SK-N-SH (cell line): ENCODE data around the gene TMEM214. TPM values are rescaled to one million over a fixed set of nuclear protein-coding genes. Genes with fewer than 3 reads are reported as not detected.

Source experiments
- CTCF ChIA-PET: fragments of 300-600, 350-600 bp; formaldehyde crosslinking; extraction: SDS; loops from one replicate; lab custom pipeline; 2021; lab: Yijun Ruan, JAX
- POLR2A ChIA-PET: fragments of 350-600 bp; sonication (Branson Sonifier 250); formaldehyde crosslinking; extraction: SDS; loops from one replicate; lab custom pipeline; 2020; ENCODE audit warnings: antibody characterized with exemption, inconsistent platforms; lab: Yijun Ruan, JAX
- DNase-seq: peaks from one replicate; pipeline ENCODE4 v3.0.0; 2012
- H2AFZ ChIP-seq: fragments of 200-600 bp; sonication (generic); 2 replicates; pipeline ENCODE4 v1.8.1; 2016; ENCODE audit warnings: antibody characterized with exemption, mild to moderate bottlenecking, low read depth
- H3F3A ChIP-seq: fragments of 200-600 bp; sonication (generic); replicated peaks from 2 replicates; pipeline ENCODE3; 2016; ENCODE audit warnings: antibody characterized with exemption, mild to moderate bottlenecking; ENCODE audit not compliant: insufficient read depth
- H3K27ac ChIP-seq, 2 experiments: fragments of 200-500 bp in 1 of 2; fragments of 200-600 bp in 1 of 2; sonication (Bioruptor generic) in 1 of 2; sonication (generic), shearing (Covaris generic) in 1 of 2; 2 replicates each; pipeline versions ENCODE4 v1.5.1 to v1.6.1; 2014 to 2016; ENCODE audit warnings: low read depth in 2 of 2, inconsistent platforms in 1 of 2, low read length in 1 of 2, mild to moderate bottlenecking in 1 of 2, mixed read lengths in 1 of 2
- H3K27me3 ChIP-seq: fragments of 200-600 bp; sonication (generic), shearing (Covaris generic); 2 replicates; pipeline ENCODE4 v1.6.1; 2016; ENCODE audit warnings: mixed run types; ENCODE audit not compliant: insufficient read depth
- H3K36me3 ChIP-seq, 2 experiments: fragments of 200-500 bp in 1 of 2; fragments of 200-600 bp in 1 of 2; sonication (Bioruptor generic) in 1 of 2; sonication (generic) in 1 of 2; replicated peaks in 1 of 2; 2 replicates each; pipeline versions ENCODE3 to v1.5.1; 2014 to 2016; ENCODE audit warnings: low read length in 1 of 2, mild to moderate bottlenecking in 1 of 2; ENCODE audit not compliant: insufficient read depth in 2 of 2, control insufficient read depth in 1 of 2
- H3K4me1 ChIP-seq, 2 experiments: fragments of 200-500 bp in 1 of 2; fragments of 200-600 bp in 1 of 2; sonication (Bioruptor generic) in 1 of 2; sonication (generic), shearing (Covaris generic) in 1 of 2; 2 replicates each; pipeline versions ENCODE4 v1.5.1 to v1.6.1; 2014 to 2016; ENCODE audit warnings: low read depth in 1 of 2, low read length in 1 of 2, mixed run types in 1 of 2; ENCODE audit not compliant: insufficient read depth in 2 of 2, control insufficient read depth in 1 of 2
- H3K4me2 ChIP-seq: fragments of 200-600 bp; sonication (generic), shearing (Covaris generic); 2 replicates; pipeline ENCODE4 v1.6.1; 2017; ENCODE audit warnings: mixed run types
- H3K4me3 ChIP-seq, 2 experiments: fragments of 200-500 bp in 1 of 2; fragments of 200-600 bp in 1 of 2; sonication (Bioruptor generic) in 1 of 2; sonication (generic), shearing (Covaris generic) in 1 of 2; 2 replicates each; pipeline versions ENCODE4 v1.5.1 to v1.8.1; 2014 to 2016; ENCODE audit warnings: low read depth in 2 of 2, inconsistent platforms in 1 of 2, low read length in 1 of 2, mild to moderate bottlenecking in 1 of 2, mixed read lengths in 1 of 2, moderate library complexity in 1 of 2
- H3K79me2 ChIP-seq: fragments of 200-600 bp; sonication (generic); 2 replicates; pipeline ENCODE4 v1.8.1; 2017; ENCODE audit warnings: mild to moderate bottlenecking; ENCODE audit not compliant: insufficient read depth
- H3K9ac ChIP-seq: fragments of 200-600 bp; sonication (generic); 2 replicates; pipeline ENCODE4 v1.6.1; 2017; ENCODE audit warnings: mixed run types
- H3K9me2 ChIP-seq: fragments of 200-600 bp; sonication (generic); 2 replicates; pipeline ENCODE4 v1.6.1; 2017; ENCODE audit warnings: mixed run types
- H3K9me3 ChIP-seq: fragments of 200-600 bp; sonication (generic); 2 replicates; pipeline ENCODE4 v1.6.1; 2017; ENCODE audit warnings: mixed run types, mild to moderate bottlenecking, moderate library complexity
- H4K20me1 ChIP-seq: fragments of 200-600 bp; sonication (generic); 2 replicates; pipeline ENCODE4 v1.6.1; 2017; ENCODE audit warnings: mild to moderate bottlenecking, mixed run types; ENCODE audit not compliant: insufficient read depth
- ELF1 ChIP-seq: IDR thresholded peaks from 2 replicates; pipeline ENCODE4 v1.4.0; 2012
- FOSL2 ChIP-seq: IDR thresholded peaks from 2 replicates; pipeline ENCODE4 v1.4.0; 2012; ENCODE audit warnings: low read depth, mild to moderate bottlenecking, moderate library complexity, borderline replicate concordance
- FOXJ3 ChIP-seq: sonication (generic); formaldehyde crosslinking; IDR thresholded peaks from 2 replicates; pipeline ENCODE4 v1.5.1; 2020; ENCODE audit warnings: mild to moderate bottlenecking, missing genetic modification reagents
- FOXM1 ChIP-seq: IDR thresholded peaks from 2 replicates; pipeline ENCODE4 v1.4.0; 2012; ENCODE audit warnings: low read depth, mild to moderate bottlenecking
- GABPA ChIP-seq: IDR thresholded peaks from 2 replicates; pipeline ENCODE4 v1.4.0; 2012; ENCODE audit warnings: low read depth, mild to moderate bottlenecking
- GATA2 ChIP-seq: sonication (generic); formaldehyde crosslinking; IDR thresholded peaks from 2 replicates; pipeline ENCODE4 v1.5.0; 2020; ENCODE audit warnings: mild to moderate bottlenecking, missing genetic modification reagents
- NFIC ChIP-seq: IDR thresholded peaks from 2 replicates; pipeline ENCODE4 v1.4.0; 2012; ENCODE audit warnings: borderline replicate concordance
- RAD21 ChIP-seq: IDR thresholded peaks from 2 replicates; pipeline ENCODE4 v1.6.1; 2012; ENCODE audit warnings: mild to moderate bottlenecking, low read length
- RCOR1 ChIP-seq: fragments of 150-350 bp; IDR thresholded peaks from 2 replicates; pipeline ENCODE4 v1.6.1; 2017; ENCODE audit warnings: antibody characterized with exemption, low read length
- RFX5 ChIP-seq: IDR thresholded peaks from 2 replicates; pipeline ENCODE4 v1.6.1; 2012; ENCODE audit warnings: mild to moderate bottlenecking, improper control_type of control experiment, low read length
- RXRA ChIP-seq: IDR thresholded peaks from 2 replicates; pipeline ENCODE4 v1.4.0; 2012; ENCODE audit warnings: low read depth, mild to moderate bottlenecking, borderline replicate concordance
- SIN3A ChIP-seq: IDR thresholded peaks from 2 replicates; pipeline ENCODE4 v1.6.1; 2012; ENCODE audit warnings: low read depth, mild to moderate bottlenecking, low read length, moderate library complexity, borderline replicate concordance
- TCF12 ChIP-seq: IDR thresholded peaks from 2 replicates; pipeline ENCODE4 v1.4.0; 2012
- YY1 ChIP-seq: IDR thresholded peaks from 2 replicates; pipeline ENCODE4 v1.4.0; 2012; ENCODE audit warnings: low read depth, mild to moderate bottlenecking
- whole genome bisulfite sequencing: methylation state at CpG from one replicate; pipeline ENCODE4 v1.1.6; 2017; ENCODE audit warnings: low lambda C conversion rate; 5-methylcytosine and 5-hydroxymethylcytosine counted together
- polyA plus RNA-seq, 3 experiments: library from polyadenylated mRNA; depleted of rRNA; stranded (reverse); fragments of >200 nt; gene quantifications; 2 replicates each; pipeline ENCODE4 v1.2.3, GENCODE V29; 2012
- TF ChIP-seq, protein P1 (sequence below): IDR thresholded peaks from 2 replicates; pipeline ENCODE4 v1.6.1; 2012; ENCODE audit warnings: mild to moderate bottlenecking, low read depth, low read length, moderate library complexity
- TF ChIP-seq, protein P2 (sequence below): IDR thresholded peaks from 2 replicates; pipeline ENCODE4; 2012
- TF ChIP-seq, protein P3 (sequence below): IDR thresholded peaks from 2 replicates; pipeline ENCODE4 v1.4.0; 2012; ENCODE audit warnings: low read depth

The TMEM214 gene
- polyA plus RNA-seq, 1 of the 3 experiments (the other 2 are of a cell fraction): 69.4 TPM

- Histone ChIP-seq H3K27me3 (no peaks in the 10 kb centered on the region), H3K27ac (no peak overlapping the region), H2AFZ (no peak overlapping the region), H3K36me3 (peaks cover 0 to 15% of the 10 kb centered on the region in 2 experiments), H3K4me2 (no peak overlapping the region), H3K9me3 (no peaks in the 10 kb centered on the region), H4K20me1 (peaks cover 3% of the 10 kb centered on the region; the same call in 1 of the 2 replicates), H3F3A (peaks cover 7% of the 10 kb centered on the region), H3K79me2 (no peaks in the 10 kb centered on the region), H3K4me1 (peaks cover 6 to 32% of the 10 kb centered on the region in 2 experiments; a peak in 3 of 4 replicates), H3K4me3 (no peak overlapping the region)
- CTCF ChIA-PET: interaction anchor here (0.6 to 14.6 kb wide), 14 partner anchors 9 to 243 kb away, joined by 3 to 227 read pairs (median 15); partner anchors contain the start of genes AGBL5 and OST4
- DNase-seq: no peak
- TF ChIP-seq NFIC: no peak
- TF ChIP-seq, protein P1, sequence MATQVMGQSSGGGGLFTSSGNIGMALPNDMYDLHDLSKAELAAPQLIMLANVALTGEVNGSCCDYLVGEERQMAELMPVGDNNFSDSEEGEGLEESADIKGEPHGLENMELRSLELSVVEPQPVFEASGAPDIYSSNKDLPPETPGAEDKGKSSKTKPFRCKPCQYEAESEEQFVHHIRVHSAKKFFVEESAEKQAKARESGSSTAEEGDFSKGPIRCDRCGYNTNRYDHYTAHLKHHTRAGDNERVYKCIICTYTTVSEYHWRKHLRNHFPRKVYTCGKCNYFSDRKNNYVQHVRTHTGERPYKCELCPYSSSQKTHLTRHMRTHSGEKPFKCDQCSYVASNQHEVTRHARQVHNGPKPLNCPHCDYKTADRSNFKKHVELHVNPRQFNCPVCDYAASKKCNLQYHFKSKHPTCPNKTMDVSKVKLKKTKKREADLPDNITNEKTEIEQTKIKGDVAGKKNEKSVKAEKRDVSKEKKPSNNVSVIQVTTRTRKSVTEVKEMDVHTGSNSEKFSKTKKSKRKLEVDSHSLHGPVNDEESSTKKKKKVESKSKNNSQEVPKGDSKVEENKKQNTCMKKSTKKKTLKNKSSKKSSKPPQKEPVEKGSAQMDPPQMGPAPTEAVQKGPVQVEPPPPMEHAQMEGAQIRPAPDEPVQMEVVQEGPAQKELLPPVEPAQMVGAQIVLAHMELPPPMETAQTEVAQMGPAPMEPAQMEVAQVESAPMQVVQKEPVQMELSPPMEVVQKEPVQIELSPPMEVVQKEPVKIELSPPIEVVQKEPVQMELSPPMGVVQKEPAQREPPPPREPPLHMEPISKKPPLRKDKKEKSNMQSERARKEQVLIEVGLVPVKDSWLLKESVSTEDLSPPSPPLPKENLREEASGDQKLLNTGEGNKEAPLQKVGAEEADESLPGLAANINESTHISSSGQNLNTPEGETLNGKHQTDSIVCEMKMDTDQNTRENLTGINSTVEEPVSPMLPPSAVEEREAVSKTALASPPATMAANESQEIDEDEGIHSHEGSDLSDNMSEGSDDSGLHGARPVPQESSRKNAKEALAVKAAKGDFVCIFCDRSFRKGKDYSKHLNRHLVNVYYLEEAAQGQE: no peak
- TF ChIP-seq, all 33 proteins: peak for 0
- Histone ChIP-seq H3K9ac (no peak overlapping the region), H3K9me2 (no peaks in the 10 kb centered on the region)
- WGBS: 91% methylated on average over 6 of the region's 6 CpGs
- POLR2A ChIA-PET: interaction anchor here (1.0 to 2.6 kb wide), 4 partner anchors 10 to 103 kb away, joined by 3 to 18 read pairs (median 7); partner anchors contain the start of genes EMILIN1 and OST4
Measured at GRCh38 chr2:27088634-27089033, 55.9 kb downstream of the TMEM214 start.

- H3K4me3 ChIP-seq: no peak overlapping the region
- CTCF ChIA-PET: interaction anchor here (0.9 to 14.6 kb wide), 13 partner anchors 8 to 243 kb away, joined by 3 to 227 read pairs (median 12); partner anchors contain the start of genes AGBL5 and OST4
- TF ChIP-seq RXRA (no peak), FOXJ3 (no peak), TCF12 (no peak), SIN3A (no peak), NFIC (no peak), RCOR1 (no peak), FOSL2 (no peak), RFX5 (no peak), YY1 (no peak), GABPA (no peak), ELF1 (no peak), RAD21 (no peak), FOXM1 (no peak), GATA2 (no peak)
- TF ChIP-seq, protein P2, sequence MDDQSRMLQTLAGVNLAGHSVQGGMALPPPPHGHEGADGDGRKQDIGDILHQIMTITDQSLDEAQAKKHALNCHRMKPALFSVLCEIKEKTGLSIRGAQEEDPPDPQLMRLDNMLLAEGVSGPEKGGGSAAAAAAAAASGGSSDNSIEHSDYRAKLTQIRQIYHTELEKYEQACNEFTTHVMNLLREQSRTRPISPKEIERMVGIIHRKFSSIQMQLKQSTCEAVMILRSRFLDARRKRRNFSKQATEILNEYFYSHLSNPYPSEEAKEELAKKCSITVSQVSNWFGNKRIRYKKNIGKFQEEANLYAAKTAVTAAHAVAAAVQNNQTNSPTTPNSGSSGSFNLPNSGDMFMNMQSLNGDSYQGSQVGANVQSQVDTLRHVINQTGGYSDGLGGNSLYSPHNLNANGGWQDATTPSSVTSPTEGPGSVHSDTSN: no peak
- TF ChIP-seq, protein P1: no peak
- TF ChIP-seq, protein P3, sequence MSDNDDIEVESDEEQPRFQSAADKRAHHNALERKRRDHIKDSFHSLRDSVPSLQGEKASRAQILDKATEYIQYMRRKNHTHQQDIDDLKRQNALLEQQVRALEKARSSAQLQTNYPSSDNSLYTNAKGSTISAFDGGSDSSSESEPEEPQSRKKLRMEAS: no peak
Measured at GRCh38 chr2:27089111-27089954, 56.6 kb downstream of the TMEM214 start.

More at GRCh38 chr2:27089111-27089954, 56.6 kb downstream of the TMEM214 start:
- Histone ChIP-seq H2AFZ (no peak overlapping the region), H3K27me3 (no peaks in the 10 kb centered on the region), H4K20me1 (no peaks in the 10 kb centered on the region; the same call in 1 of the 2 replicates), H3F3A (peaks cover 1% of the 10 kb centered on the region), H3K9me3 (no peaks in the 10 kb centered on the region), H3K27ac (no peak overlapping the region), H3K36me3 (peaks cover 0 to 8% of the 10 kb centered on the region in 2 experiments), H3K4me1 (peaks cover 6 to 32% of the 10 kb centered on the region in 2 experiments; a peak in 3 of 4 replicates), H3K4me2 (no peak overlapping the region), H3K9ac (no peak overlapping the region), H3K9me2 (no peaks in the 10 kb centered on the region), H3K79me2 (no peaks in the 10 kb centered on the region)
- POLR2A ChIA-PET: interaction anchor here (0.7 kb wide), 1 partner anchor 159 kb away, joined by 7 read pairs; no protein-coding TSS in a partner anchor
- no peak for DNase-seq
- 87% methylated on average over 12 of the region's 14 CpGs for WGBS
